ENCODE results near the gene ABO. TPM values are rescaled to one million over a fixed set of nuclear protein-coding genes. Genes with fewer than 3 reads are reported as not detected.
"Not testable (repeated sequence)": the region's sequence is repeated elsewhere in the genome, so short reads cannot be mapped to it uniquely, and the experiment has no call there.

ABO gene
- total and polyA plus RNA-seq, 2 experiments from 2014 or later = not detected

DNA sequence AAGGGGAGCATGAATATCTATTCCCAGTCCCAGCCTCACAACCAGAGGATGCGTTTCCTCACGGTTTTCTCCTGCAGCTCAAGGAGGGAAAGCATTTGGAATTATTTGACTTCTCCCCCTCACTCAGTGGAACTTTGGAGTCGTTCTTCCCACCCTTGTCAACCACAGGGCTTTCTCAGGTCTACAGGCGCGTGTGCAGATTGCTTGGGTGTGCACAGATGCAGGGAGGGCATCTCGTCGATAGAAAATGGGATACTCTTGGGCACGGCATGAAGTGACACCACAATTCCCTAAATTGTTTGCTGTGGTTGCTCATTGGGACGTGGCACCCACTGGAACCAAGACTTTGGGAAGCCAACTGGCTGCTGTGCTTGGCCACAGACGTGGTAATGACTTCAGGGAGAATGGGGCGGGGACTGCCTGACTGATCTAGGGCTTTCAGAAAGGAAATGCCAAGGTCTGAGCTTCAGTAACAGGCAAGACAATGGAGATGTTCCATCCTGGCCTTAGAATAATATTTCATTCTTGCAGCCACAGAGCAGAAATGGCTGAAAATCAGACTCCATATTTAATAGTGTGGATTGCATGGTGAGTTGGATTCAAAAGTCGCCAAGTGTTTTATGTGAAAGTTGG lies 53.7 kb downstream of the ABO start:
- H3K4me2 ChIP-seq (ENCODE audit: unreplicated experiment) = no peak overlapping the region
- no peaks in the 10 kb centered on the region for H4K20me1 ChIP-seq (ENCODE audit: insufficient read depth)
- H3K4me3 ChIP-seq = no peak overlapping the region
- no peak for TF ChIP-seq EZH2 (IDR thresholded peaks at IDR 0.05; ENCODE audit: insufficient read depth, poor library complexity, severe bottlenecking)
- no peak for TF ChIP-seq EZH2phosphoT487 (IDR thresholded peaks at IDR 0.05; ENCODE audit: insufficient read depth, low read depth)
- no peak overlapping the region for H3K27ac ChIP-seq
- 47 to 54% methylated on average over 12 of the region's 12 CpGs for WGBS, 2 experiments (ENCODE audit: low coverage in 1 of 2, low lambda C conversion rate in 2 of 2, missing lambda C conversion rate in 2 of 2)
- no peaks in the 10 kb centered on the region for H3K9me2 ChIP-seq (ENCODE audit: insufficient read depth)
- H3F3A ChIP-seq (ENCODE audit: insufficient read depth) = no peaks in the 10 kb centered on the region
- in situ Hi-C loops (cut with MboI) = no loop called here
- no peaks in the 10 kb centered on the region for H3K79me2 ChIP-seq (ENCODE audit: insufficient read depth)
- no peak overlapping the region for H2AFZ ChIP-seq
- no peak for DNase-seq
- no peaks in the 10 kb centered on the region for H3K9me3 ChIP-seq (ENCODE audit: low read depth)
- no peaks in the 10 kb centered on the region for H3K36me3 ChIP-seq (ENCODE audit: low read depth)
- H3K4me1 ChIP-seq (ENCODE audit: insufficient read depth) = no peaks in the 10 kb centered on the region
- peaks cover 20% of the 10 kb centered on the region for H3K27me3 ChIP-seq (replicated peaks; ENCODE audit: insufficient read depth)
- no peak overlapping the region for H3K9ac ChIP-seq

DNA sequence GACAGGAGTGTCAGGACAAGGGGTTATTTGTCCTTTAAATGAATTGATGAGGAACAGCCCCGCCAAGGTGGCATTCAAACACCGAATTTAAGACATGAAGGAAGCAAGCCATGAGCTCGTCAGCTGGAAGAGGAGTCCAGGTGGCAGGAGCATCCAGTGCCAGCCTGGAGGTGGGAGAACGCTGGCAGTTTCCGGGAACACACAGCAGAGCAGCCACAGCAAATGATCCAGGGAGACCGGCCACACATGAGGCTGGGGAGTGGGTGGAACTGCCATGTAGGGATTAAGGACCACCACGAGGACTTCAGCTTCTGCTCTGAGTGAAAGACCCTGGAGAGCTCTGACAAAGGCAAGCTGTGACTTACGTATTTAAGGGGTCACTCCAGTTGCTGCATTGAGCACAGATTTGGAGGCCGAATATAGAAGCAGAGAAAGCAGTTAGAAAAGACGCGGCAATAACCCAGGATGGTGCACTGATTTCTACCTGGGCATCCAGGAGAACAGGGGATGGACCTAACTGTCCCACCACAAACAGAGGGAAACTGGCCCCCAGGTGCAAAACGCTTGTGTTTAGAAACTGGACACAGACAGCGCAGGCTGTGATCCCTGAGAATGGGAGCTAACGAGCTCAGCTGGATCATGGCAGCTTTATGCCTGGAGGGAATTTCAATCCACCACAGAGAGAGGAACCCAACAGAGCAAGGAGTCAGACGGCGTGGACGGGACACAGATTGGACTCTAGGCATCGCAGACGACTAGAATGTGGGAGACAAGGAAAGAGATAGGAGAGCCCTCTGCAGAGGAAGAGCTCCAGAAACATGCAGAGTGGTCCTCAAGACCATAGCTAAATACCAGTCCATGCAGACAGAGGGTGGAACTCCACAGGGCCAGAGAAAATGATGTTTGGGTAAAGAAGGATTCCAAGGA lies 56.7 kb downstream of the ABO start:
- H3F3A ChIP-seq (ENCODE audit: insufficient read depth); H4K20me1 ChIP-seq (ENCODE audit: insufficient read depth); H3K4me3 ChIP-seq; H3K9me2 ChIP-seq (ENCODE audit: insufficient read depth); H3K9me3 ChIP-seq (ENCODE audit: low read depth); in situ Hi-C loops (cut with MboI); H3K36me3 ChIP-seq (ENCODE audit: low read depth); H3K27ac ChIP-seq; H3K4me2 ChIP-seq (ENCODE audit: unreplicated experiment); H2AFZ ChIP-seq; H3K4me1 ChIP-seq (ENCODE audit: insufficient read depth); H3K79me2 ChIP-seq (ENCODE audit: insufficient read depth); H3K9ac ChIP-seq; DNase-seq: not testable (repeated sequence)
- WGBS, 2 experiments (ENCODE audit: low coverage in 1 of 2, low lambda C conversion rate in 2 of 2, missing lambda C conversion rate in 2 of 2) = 51 to 57% methylated on average over 19 of the region's 19 CpGs
- H3K27me3 ChIP-seq (replicated peaks; ENCODE audit: insufficient read depth) = peaks cover 19% of the 10 kb centered on the region

DNA sequence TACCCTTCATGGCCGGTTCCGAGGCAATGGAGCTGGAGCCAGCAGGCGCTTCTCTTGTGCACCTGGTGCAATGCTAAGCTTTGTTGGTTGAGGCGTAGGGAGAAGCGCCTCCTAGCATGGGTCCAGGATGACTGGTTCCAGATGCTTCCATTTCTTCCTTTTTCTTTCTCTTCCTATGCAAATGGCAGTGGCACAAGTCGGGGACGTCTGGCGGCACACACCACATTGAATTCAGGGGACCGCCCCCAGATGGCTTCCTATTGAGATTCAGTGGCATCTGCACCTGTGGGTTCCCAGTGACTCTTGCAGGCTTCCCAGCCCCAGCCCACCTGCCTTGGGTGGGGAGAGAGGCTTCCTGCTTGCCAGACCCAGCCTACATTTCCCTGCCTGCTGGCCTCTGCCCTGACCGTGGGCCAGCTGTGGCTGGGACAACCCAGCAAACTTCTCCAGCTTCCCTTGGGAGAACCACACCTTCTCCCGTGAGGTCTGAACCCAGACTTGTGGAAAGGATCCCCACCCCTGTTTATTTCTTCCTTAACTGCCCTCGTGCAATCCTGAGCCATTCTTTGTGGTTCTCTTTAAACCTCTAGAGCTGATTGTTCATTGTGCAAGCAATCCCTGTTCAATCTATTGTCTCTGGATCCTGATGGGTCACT lies 57.5 kb downstream of the ABO start:
- H3K9ac ChIP-seq; DNase-seq; H3K4me3 ChIP-seq; H3K9me2 ChIP-seq (ENCODE audit: insufficient read depth); H3K4me1 ChIP-seq (ENCODE audit: insufficient read depth); H3K27ac ChIP-seq; H3K36me3 ChIP-seq (ENCODE audit: low read depth); H3K9me3 ChIP-seq (ENCODE audit: low read depth); H3F3A ChIP-seq (ENCODE audit: insufficient read depth); H4K20me1 ChIP-seq (ENCODE audit: insufficient read depth); H3K4me2 ChIP-seq (ENCODE audit: unreplicated experiment); H2AFZ ChIP-seq; H3K79me2 ChIP-seq (ENCODE audit: insufficient read depth); in situ Hi-C loops (cut with MboI): not testable (repeated sequence)
- peaks cover 15% of the 10 kb centered on the region for H3K27me3 ChIP-seq (replicated peaks; ENCODE audit: insufficient read depth)
- WGBS, 2 experiments (ENCODE audit: low coverage in 1 of 2, low lambda C conversion rate in 2 of 2, missing lambda C conversion rate in 2 of 2) = 40 to 43% methylated on average over 12 of the region's 12 CpGs

DNA sequence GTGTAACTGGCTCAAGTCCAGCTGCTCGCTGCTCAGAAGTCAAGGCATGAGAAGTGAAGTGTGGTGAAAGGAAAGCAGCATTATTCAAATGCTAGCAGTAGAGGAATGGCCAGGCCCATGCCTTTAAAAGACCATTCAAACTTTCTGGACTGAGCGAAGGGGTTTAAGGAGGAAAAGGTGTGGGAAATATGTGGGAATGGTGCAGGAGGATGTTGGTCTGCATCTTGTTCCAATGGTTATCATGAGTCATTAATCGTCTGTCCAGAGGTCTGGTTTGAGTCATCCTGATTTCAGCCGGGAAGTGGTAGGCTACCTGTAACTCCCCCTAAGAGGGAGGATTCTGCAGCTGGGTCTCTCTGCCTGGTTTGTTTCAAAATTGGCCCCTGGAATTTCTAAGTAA lies 60.7 kb downstream of the ABO start:
- H3K27ac ChIP-seq = not testable (repeated sequence)
- 1% methylated on average over 4 of the region's 4 CpGs for WGBS, 2 experiments (ENCODE audit: low coverage in 1 of 2, low lambda C conversion rate in 2 of 2, missing lambda C conversion rate in 2 of 2)

More for the DNA sequence above, 60.7 kb downstream of the ABO start:
- peaks cover 28% of the 10 kb centered on the region for H3K27me3 ChIP-seq (replicated peaks; ENCODE audit: insufficient read depth)
- H3K4me1 ChIP-seq (ENCODE audit: insufficient read depth); in situ Hi-C loops (cut with MboI); H3K4me3 ChIP-seq; H3F3A ChIP-seq (ENCODE audit: insufficient read depth); H3K9ac ChIP-seq; H4K20me1 ChIP-seq (ENCODE audit: insufficient read depth); H3K36me3 ChIP-seq (ENCODE audit: low read depth); H3K4me2 ChIP-seq (ENCODE audit: unreplicated experiment); H3K79me2 ChIP-seq (ENCODE audit: insufficient read depth); H2AFZ ChIP-seq; H3K9me3 ChIP-seq (ENCODE audit: low read depth); H3K9me2 ChIP-seq (ENCODE audit: insufficient read depth); DNase-seq: not testable (repeated sequence)
